HepG2 (cell line): Measurements from ENCODE around the gene CSNK1G1. TPM values are rescaled to one million over a fixed set of nuclear protein-coding genes. Genes with fewer than 3 reads are reported as not detected.

ENCODE experiments used
- CCDC6 ChIP-seq: sonication (generic); formaldehyde crosslinking; IDR thresholded peaks from 2 replicates; pipeline ENCODE4 v1.8.1; 2022; ENCODE audit warnings: mild to moderate bottlenecking, missing genetic modification reagents, moderate library complexity
- PHF20 ChIP-seq: sonication (generic); formaldehyde crosslinking; IDR thresholded peaks from 2 replicates; pipeline ENCODE4 v1.5.0; 2020; ENCODE audit warnings: mild to moderate bottlenecking, missing genetic modification reagents
- SALL1 ChIP-seq: sonication (generic); formaldehyde crosslinking; IDR thresholded peaks from 2 replicates; pipeline ENCODE4 v1.8.0; 2022; ENCODE audit warnings: mild to moderate bottlenecking, missing genetic modification reagents
- ZNF326 ChIP-seq: sonication (generic); formaldehyde crosslinking; IDR thresholded peaks from 2 replicates; pipeline ENCODE4 v1.4.0; 2020; ENCODE audit warnings: missing genetic modification reagents, borderline replicate concordance
- ZNF337 ChIP-seq: sonication (generic); formaldehyde crosslinking; IDR thresholded peaks from 2 replicates; pipeline ENCODE4 v1.5.1; 2020; ENCODE audit warnings: missing genetic modification reagents, low read depth, mild to moderate bottlenecking, borderline replicate concordance
- ZNF615 ChIP-seq: sonication (generic); formaldehyde crosslinking; IDR thresholded peaks from 2 replicates; pipeline ENCODE4 v1.5.0; 2020; ENCODE audit warnings: mild to moderate bottlenecking, missing genetic modification reagents, borderline replicate concordance
- ZNF749 ChIP-seq: sonication (generic); formaldehyde crosslinking; IDR thresholded peaks from 2 replicates; pipeline ENCODE4 v1.8.0; 2022; ENCODE audit warnings: mild to moderate bottlenecking, missing genetic modification reagents, moderate library complexity, borderline replicate concordance
- polyA plus RNA-seq, 8 experiments: library from polyadenylated mRNA; depleted of rRNA in 3 of 8; stranded (reverse) in 7 of 8; unstranded in 1 of 8; fragments of >200 nt; fragmentation: Illumina TruSeq in 4 of 8; extraction: Trizol in 4 of 8; gene quantifications; 2 replicates each; pipeline versions ENCODE4 v1.2.1 to v1.2.3, GENCODE V29; 2011 to 2016; ENCODE audit warnings: low read depth in 4 of 8, missing spikeins in 1 of 8, mixed read lengths in 1 of 8; ENCODE audit not compliant: insufficient read depth in 1 of 8
- total RNA-seq, 5 experiments: library from RNA; depleted of rRNA; stranded (reverse); fragments of >200 nt; fragmentation: Illumina TruSeq; extraction: Trizol; gene quantifications; 2 replicates each; pipeline ENCODE4 v1.2.3, GENCODE V29; 2016; ENCODE audit warnings: low read depth in 1 of 5
- TF ChIP-seq, protein P1 (sequence below): sonication (generic); formaldehyde crosslinking; IDR thresholded peaks from 2 replicates; pipeline ENCODE4 v1.4.0; 2020; ENCODE audit warnings: missing genetic modification reagents
- TF ChIP-seq, protein P2 (sequence below): sonication (generic); formaldehyde crosslinking; IDR thresholded peaks from 2 replicates; pipeline ENCODE4 v1.8.1; 2022; ENCODE audit warnings: mild to moderate bottlenecking, missing genetic modification reagents
- TF ChIP-seq, protein P3 (sequence below): sonication (generic); formaldehyde crosslinking; IDR thresholded peaks from 2 replicates; pipeline ENCODE4 v1.4.0; 2020; ENCODE audit warnings: missing genetic modification reagents
- TF ChIP-seq, protein P4 (sequence below): sonication (generic); formaldehyde crosslinking; IDR thresholded peaks from 2 replicates; pipeline ENCODE4 v1.4.0; 2020; ENCODE audit warnings: missing genetic modification reagents
- TF ChIP-seq, protein P5 (sequence below): sonication (generic); formaldehyde crosslinking; IDR thresholded peaks from 2 replicates; pipeline ENCODE4 v1.4.0; 2020; ENCODE audit warnings: mild to moderate bottlenecking, missing genetic modification reagents
- TF ChIP-seq, protein P6 (sequence below): sonication (generic); formaldehyde crosslinking; conservative IDR thresholded peaks from 2 replicates; pipeline ENCODE4 v1.4.0; 2020; ENCODE audit warnings: missing genetic modification reagents
- TF ChIP-seq, protein P7 (sequence below), 2 experiments: IDR thresholded peaks; 2 replicates each; pipeline ENCODE4 v1.6.1; 2011 to 2012; ENCODE audit warnings: low read length in 2 of 2, borderline replicate concordance in 1 of 2, low read depth in 1 of 2, mild to moderate bottlenecking in 1 of 2, moderate library complexity in 1 of 2

The CSNK1G1 gene
- total and polyA plus RNA-seq, 2 of the 13 experiments (the other 11 are each of a cell fraction or from before 2014, with no cell fraction given): 8.5 to 12.6 TPM

DNA sequence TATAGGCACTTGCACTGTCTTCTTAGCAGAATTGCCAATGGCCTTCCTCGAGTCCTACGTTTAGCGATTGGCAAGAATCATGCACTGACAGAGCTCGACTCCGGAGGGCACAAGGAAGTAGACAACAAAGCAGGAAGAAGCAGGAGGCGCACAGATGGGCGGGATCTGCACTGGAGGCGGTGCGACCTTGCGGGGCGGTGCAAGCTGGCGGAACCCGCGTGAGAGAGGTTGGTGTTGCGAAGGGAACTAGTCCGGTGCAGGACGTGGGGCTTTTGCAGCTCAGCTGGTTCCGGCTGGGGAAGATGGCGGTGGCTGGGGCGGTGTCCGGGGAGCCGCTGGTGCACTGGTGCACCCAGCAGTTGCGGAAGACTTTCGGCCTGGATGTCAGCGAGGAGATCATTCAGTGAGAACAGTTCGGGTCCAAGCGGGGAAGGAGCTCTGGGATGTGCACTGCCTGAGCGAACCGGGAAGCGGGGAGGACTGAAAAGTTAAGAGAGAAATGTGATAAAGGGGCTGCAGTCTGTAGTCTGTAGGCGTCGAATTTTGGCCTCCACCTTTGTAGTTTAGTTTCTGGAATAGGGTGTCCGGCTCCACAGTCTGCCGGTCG is 31.7 kb upstream of the CSNK1G1 start, which contains the start of gene TRIP4 (continued):
- TF ChIP-seq PHF20 (CRISPR knock-in tag) (peak; percentile 99), SALL1 (CRISPR knock-in tag) (peak; percentile 98), ZNF326 (CRISPR knock-in tag) (no peak), ZNF337 (CRISPR knock-in tag) (0 out of 2 replicates have a peak, but pooled peaks have one; percentile 55), ZNF749 (CRISPR knock-in tag) (peak; percentile 88; the same call in 1 of the 2 replicates), ZNF615 (CRISPR knock-in tag) (0 out of 2 replicates have a peak, but pooled peaks have one; percentile 79), CCDC6 (peak; percentile 98)
- TF ChIP-seq, protein P1, sequence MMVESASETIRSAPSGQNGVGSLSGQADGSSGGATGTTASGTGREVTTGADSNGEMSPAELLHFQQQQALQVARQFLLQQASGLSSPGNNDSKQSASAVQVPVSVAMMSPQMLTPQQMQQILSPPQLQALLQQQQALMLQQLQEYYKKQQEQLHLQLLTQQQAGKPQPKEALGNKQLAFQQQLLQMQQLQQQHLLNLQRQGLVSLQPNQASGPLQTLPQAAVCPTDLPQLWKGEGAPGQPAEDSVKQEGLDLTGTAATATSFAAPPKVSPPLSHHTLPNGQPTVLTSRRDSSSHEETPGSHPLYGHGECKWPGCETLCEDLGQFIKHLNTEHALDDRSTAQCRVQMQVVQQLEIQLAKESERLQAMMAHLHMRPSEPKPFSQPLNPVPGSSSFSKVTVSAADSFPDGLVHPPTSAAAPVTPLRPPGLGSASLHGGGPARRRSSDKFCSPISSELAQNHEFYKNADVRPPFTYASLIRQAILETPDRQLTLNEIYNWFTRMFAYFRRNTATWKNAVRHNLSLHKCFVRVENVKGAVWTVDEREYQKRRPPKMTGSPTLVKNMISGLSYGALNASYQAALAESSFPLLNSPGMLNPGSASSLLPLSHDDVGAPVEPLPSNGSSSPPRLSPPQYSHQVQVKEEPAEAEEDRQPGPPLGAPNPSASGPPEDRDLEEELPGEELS (CRISPR knock-in tag): peak; percentile 90
- TF ChIP-seq, protein P2, sequence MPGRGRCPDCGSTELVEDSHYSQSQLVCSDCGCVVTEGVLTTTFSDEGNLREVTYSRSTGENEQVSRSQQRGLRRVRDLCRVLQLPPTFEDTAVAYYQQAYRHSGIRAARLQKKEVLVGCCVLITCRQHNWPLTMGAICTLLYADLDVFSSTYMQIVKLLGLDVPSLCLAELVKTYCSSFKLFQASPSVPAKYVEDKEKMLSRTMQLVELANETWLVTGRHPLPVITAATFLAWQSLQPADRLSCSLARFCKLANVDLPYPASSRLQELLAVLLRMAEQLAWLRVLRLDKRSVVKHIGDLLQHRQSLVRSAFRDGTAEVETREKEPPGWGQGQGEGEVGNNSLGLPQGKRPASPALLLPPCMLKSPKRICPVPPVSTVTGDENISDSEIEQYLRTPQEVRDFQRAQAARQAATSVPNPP: no peak
- TF ChIP-seq, protein P3, sequence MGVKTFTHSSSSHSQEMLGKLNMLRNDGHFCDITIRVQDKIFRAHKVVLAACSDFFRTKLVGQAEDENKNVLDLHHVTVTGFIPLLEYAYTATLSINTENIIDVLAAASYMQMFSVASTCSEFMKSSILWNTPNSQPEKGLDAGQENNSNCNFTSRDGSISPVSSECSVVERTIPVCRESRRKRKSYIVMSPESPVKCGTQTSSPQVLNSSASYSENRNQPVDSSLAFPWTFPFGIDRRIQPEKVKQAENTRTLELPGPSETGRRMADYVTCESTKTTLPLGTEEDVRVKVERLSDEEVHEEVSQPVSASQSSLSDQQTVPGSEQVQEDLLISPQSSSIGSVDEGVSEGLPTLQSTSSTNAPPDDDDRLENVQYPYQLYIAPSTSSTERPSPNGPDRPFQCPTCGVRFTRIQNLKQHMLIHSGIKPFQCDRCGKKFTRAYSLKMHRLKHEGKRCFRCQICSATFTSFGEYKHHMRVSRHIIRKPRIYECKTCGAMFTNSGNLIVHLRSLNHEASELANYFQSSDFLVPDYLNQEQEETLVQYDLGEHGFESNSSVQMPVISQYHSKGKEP (CRISPR knock-in tag): peak; percentile 83
- TF ChIP-seq, protein P4, sequence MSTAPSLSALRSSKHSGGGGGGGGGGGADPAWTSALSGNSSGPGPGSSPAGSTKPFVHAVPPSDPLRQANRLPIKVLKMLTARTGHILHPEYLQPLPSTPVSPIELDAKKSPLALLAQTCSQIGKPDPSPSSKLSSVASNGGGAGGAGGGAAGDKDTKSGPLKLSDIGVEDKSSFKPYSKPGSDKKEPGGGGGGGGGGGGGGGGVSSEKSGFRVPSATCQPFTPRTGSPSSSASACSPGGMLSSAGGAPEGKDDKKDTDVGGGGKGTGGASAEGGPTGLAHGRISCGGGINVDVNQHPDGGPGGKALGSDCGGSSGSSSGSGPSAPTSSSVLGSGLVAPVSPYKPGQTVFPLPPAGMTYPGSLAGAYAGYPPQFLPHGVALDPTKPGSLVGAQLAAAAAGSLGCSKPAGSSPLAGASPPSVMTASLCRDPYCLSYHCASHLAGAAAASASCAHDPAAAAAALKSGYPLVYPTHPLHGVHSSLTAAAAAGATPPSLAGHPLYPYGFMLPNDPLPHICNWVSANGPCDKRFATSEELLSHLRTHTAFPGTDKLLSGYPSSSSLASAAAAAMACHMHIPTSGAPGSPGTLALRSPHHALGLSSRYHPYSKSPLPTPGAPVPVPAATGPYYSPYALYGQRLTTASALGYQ (CRISPR knock-in tag): peak; percentile 80
- TF ChIP-seq, protein P5, sequence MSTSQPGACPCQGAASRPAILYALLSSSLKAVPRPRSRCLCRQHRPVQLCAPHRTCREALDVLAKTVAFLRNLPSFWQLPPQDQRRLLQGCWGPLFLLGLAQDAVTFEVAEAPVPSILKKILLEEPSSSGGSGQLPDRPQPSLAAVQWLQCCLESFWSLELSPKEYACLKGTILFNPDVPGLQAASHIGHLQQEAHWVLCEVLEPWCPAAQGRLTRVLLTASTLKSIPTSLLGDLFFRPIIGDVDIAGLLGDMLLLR: peak; percentile 83; the same call in 1 of the 2 replicates
- TF ChIP-seq, protein P6, sequence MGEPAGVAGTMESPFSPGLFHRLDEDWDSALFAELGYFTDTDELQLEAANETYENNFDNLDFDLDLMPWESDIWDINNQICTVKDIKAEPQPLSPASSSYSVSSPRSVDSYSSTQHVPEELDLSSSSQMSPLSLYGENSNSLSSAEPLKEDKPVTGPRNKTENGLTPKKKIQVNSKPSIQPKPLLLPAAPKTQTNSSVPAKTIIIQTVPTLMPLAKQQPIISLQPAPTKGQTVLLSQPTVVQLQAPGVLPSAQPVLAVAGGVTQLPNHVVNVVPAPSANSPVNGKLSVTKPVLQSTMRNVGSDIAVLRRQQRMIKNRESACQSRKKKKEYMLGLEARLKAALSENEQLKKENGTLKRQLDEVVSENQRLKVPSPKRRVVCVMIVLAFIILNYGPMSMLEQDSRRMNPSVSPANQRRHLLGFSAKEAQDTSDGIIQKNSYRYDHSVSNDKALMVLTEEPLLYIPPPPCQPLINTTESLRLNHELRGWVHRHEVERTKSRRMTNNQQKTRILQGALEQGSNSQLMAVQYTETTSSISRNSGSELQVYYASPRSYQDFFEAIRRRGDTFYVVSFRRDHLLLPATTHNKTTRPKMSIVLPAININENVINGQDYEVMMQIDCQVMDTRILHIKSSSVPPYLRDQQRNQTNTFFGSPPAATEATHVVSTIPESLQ: 0 out of 2 replicates have a peak, but pooled peaks have one; percentile 49
- TF ChIP-seq, protein P7, sequence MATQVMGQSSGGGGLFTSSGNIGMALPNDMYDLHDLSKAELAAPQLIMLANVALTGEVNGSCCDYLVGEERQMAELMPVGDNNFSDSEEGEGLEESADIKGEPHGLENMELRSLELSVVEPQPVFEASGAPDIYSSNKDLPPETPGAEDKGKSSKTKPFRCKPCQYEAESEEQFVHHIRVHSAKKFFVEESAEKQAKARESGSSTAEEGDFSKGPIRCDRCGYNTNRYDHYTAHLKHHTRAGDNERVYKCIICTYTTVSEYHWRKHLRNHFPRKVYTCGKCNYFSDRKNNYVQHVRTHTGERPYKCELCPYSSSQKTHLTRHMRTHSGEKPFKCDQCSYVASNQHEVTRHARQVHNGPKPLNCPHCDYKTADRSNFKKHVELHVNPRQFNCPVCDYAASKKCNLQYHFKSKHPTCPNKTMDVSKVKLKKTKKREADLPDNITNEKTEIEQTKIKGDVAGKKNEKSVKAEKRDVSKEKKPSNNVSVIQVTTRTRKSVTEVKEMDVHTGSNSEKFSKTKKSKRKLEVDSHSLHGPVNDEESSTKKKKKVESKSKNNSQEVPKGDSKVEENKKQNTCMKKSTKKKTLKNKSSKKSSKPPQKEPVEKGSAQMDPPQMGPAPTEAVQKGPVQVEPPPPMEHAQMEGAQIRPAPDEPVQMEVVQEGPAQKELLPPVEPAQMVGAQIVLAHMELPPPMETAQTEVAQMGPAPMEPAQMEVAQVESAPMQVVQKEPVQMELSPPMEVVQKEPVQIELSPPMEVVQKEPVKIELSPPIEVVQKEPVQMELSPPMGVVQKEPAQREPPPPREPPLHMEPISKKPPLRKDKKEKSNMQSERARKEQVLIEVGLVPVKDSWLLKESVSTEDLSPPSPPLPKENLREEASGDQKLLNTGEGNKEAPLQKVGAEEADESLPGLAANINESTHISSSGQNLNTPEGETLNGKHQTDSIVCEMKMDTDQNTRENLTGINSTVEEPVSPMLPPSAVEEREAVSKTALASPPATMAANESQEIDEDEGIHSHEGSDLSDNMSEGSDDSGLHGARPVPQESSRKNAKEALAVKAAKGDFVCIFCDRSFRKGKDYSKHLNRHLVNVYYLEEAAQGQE (IDR thresholded peaks at IDR 0.05; ENCODE audit: borderline replicate concordance in 1 of 2, low read depth in 1 of 2, low read length in 2 of 2): peak in 1 of 2 experiments; percentile 53; a peak in 1 of 4 replicates
